ENCODE results near the gene MACC1.

Gene MACC1

GRCh38 chr7:20095436-20095835, 121.7 kb downstream of the MACC1 start:
- TF ChIP-seq, protein P1, sequence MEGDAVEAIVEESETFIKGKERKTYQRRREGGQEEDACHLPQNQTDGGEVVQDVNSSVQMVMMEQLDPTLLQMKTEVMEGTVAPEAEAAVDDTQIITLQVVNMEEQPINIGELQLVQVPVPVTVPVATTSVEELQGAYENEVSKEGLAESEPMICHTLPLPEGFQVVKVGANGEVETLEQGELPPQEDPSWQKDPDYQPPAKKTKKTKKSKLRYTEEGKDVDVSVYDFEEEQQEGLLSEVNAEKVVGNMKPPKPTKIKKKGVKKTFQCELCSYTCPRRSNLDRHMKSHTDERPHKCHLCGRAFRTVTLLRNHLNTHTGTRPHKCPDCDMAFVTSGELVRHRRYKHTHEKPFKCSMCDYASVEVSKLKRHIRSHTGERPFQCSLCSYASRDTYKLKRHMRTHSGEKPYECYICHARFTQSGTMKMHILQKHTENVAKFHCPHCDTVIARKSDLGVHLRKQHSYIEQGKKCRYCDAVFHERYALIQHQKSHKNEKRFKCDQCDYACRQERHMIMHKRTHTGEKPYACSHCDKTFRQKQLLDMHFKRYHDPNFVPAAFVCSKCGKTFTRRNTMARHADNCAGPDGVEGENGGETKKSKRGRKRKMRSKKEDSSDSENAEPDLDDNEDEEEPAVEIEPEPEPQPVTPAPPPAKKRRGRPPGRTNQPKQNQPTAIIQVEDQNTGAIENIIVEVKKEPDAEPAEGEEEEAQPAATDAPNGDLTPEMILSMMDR (conservative IDR thresholded peaks at IDR 0.05) = no peak
- no peak for TF ChIP-seq ZFX (IDR thresholded peaks at IDR 0.05)

DNA sequence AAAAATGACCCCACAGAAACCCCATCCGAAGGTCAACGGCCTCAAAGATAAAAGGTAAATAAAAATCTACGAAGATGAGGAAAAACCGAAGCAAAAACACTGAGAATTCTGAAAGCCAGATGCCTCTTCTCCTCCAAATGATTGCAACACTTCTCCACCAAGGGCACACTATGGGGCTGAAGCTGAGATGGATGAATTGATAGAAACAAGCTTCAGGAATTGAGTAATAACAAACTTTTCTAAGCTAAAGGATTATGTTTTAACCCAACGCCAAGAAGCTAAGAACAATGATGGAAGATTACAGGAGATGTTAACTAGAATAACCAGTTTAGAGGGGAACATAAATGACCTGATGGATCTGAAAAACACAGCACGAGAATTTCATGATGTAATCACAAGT, 127.8 kb downstream of the MACC1 start:
- H3K27ac ChIP-seq = no peak overlapping the region
- TF ChIP-seq, protein P1 (conservative IDR thresholded peaks at IDR 0.05) = no peak
- no peak for TF ChIP-seq ZFX (IDR thresholded peaks at IDR 0.05)

More at GRCh38 chr7:20095436-20095835, 121.7 kb downstream of the MACC1 start:
- no peak overlapping the region for H3K27ac ChIP-seq

DNA sequence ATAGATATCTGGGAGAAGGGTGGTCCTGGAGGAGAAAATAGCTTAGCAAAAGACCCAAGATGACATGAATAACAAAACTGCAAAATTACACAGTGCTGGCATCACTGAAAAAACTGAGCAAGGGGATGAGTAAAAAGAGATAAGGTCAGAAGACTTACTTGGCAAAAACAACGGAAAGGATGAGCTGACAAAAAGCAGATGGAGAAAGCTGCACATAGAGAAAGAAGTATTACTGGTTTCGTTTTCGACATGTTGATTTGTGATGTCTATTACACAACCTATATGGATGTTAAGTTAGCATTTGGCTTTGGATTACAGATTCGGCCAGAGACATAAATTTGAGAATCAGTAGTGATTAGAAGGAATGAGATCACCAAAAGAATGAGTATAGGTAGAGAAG, 132.1 kb downstream of the MACC1 start:
- TF ChIP-seq, protein P1 (conservative IDR thresholded peaks at IDR 0.05) = no peak
- no peak for TF ChIP-seq ZFX (IDR thresholded peaks at IDR 0.05)

More for the DNA sequence above, 132.1 kb downstream of the MACC1 start:
- no peak overlapping the region for H3K27ac ChIP-seq

Data from C4-2B (cell line).